Measurements from ENCODE around the gene RTL10. TPM values are rescaled to one million over a fixed set of nuclear protein-coding genes. Genes with fewer than 3 reads are reported as not detected.

Gene RTL10
- total and polyA plus RNA-seq, 2 of the 13 experiments (the other 11 are each of a cell fraction or from before 2014, with no cell fraction given), result 14.1 to 15.8 TPM

DNA sequence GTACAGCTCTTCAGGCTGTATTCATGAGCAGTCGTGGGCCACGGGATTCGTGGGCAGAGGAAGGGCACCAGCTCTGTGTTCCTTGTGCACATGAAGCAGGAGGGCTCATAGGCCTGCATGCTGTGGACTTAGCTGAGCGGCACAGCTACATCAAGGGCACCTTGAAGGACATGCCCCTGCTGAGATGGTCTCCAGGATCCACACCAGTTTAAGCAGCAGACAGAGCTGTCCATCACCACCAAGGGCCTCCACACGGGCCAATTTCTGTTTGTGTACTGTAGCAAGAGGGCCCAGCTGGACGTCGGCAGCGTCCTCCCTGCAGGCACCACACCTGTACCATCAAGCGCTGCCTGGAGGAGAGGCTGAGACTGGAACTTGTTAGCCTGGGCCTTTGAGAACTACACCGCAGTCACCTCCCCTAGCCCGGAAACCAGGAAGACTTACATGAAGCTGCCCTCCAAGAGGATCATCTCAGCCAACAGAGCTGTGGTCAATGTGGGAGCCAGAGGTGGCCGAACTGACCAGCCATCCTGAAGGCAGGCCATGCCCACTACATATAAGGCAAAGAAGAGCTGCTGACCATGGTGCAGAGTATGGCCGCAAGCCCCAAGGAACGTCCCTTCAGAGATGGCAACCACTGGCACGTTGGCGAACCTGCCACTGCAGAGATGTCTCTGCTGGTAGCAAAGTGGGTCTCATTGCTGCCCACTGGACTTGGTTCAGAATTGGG lies 32.7 kb upstream of the RTL10 start:
- Histone ChIP-seq H3K36me3 (replicated peaks in 1 of 2; ENCODE audit: control insufficient read depth in 1 of 2, insufficient read depth in 2 of 2, low read length in 2 of 2) (peaks cover 0 to 2% of the 10 kb centered on the region in 2 experiments; a peak in 1 of 5 replicates), H2AFZ (ENCODE audit: low read length) (no peak overlapping the region), H3K4me2 (ENCODE audit: low read depth, low read length) (no peak overlapping the region), H3K79me2 (ENCODE audit: insufficient read depth, low read length) (no peaks in the 10 kb centered on the region), H3K27ac (ENCODE audit: extremely low read length, insufficient read depth, low read length) (no peak overlapping the region), H3K27me3 (ENCODE audit: control insufficient read depth in 1 of 2, insufficient read depth in 2 of 2, low read length in 2 of 2) (no peaks in the 10 kb centered on the region), H3K4me1 (ENCODE audit: insufficient read depth, low read length) (peaks cover 23% of the 10 kb centered on the region), H3K9ac (ENCODE audit: insufficient read depth, low read depth, low read length) (no peak overlapping the region), H4K20me1 (ENCODE audit: insufficient read depth, low read length) (no peaks in the 10 kb centered on the region), H3K9me3 (ENCODE audit: low read length) (no peaks in the 10 kb centered on the region), H3K4me3 (replicated peaks in 1 of 3; ENCODE audit: insufficient read depth in 1 of 3, low read depth in 2 of 3, low read length in 3 of 3) (no peak overlapping the region)
- POLR2A ChIA-PET, result interaction anchor here (0.7 kb wide), 1 partner anchor 31 kb away, joined by 3 read pairs; no protein-coding TSS in a partner anchor
- TF ChIP-seq ZNF543 (CRISPR knock-in tag; IDR thresholded peaks at IDR 0.05) (no peak), ZNF329 (CRISPR knock-in tag; IDR thresholded peaks at IDR 0.05; ENCODE audit: low read depth) (no peak), ZNF776 (CRISPR knock-in tag; IDR thresholded peaks at IDR 0.05) (no peak), HOXD1 (CRISPR knock-in tag; IDR thresholded peaks at IDR 0.05) (no peak), MAFF (IDR thresholded peaks at IDR 0.05; ENCODE audit: low read depth, low read length) (no peak), XRCC5 (optimal IDR thresholded peaks at IDR 0.05; ENCODE audit: low read length) (no peak), MED1 (CRISPR knock-in tag; IDR thresholded peaks at IDR 0.05) (no peak)
- TF ChIP-seq, protein P1, sequence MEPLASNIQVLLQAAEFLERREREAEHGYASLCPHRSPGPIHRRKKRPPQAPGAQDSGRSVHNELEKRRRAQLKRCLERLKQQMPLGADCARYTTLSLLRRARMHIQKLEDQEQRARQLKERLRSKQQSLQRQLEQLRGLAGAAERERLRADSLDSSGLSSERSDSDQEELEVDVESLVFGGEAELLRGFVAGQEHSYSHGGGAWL (CRISPR knock-in tag; IDR thresholded peaks at IDR 0.05), result no peak
- TF ChIP-seq, protein P2, sequence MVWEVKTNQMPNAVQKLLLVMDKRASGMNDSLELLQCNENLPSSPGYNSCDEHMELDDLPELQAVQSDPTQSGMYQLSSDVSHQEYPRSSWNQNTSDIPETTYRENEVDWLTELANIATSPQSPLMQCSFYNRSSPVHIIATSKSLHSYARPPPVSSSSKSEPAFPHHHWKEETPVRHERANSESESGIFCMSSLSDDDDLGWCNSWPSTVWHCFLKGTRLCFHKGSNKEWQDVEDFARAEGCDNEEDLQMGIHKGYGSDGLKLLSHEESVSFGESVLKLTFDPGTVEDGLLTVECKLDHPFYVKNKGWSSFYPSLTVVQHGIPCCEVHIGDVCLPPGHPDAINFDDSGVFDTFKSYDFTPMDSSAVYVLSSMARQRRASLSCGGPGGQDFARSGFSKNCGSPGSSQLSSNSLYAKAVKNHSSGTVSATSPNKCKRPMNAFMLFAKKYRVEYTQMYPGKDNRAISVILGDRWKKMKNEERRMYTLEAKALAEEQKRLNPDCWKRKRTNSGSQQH (CRISPR knock-in tag; IDR thresholded peaks at IDR 0.05; ENCODE audit: low read depth), result no peak
- TF ChIP-seq, protein P3, sequence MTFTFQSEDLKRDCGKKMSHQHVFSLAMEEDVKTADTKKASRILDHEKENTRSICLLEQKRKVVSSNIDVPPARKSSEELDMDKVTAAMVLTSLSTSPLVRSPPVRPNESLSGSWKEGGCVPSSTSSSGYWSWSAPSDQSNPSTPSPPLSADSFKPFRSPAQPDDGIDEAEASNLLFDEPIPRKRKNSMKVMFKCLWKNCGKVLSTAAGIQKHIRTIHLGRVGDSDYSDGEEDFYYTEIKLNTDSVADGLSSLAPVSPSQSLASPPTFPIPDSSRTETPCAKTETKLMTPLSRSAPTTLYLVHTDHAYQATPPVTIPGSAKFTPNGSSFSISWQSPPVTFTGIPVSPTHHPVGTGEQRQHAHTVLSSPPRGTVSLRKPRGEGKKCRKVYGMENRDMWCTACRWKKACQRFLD (CRISPR knock-in tag; IDR thresholded peaks at IDR 0.05; ENCODE audit: borderline replicate concordance), result no peak
- intact Hi-C loops (cut with micrococcal nuclease; ENCODE audit: unreplicated experiment), result no loop called here
- CTCF ChIA-PET (ENCODE audit: low intra/inter-chr PET ratio, low total read pairs), result no interaction called here
- BruUV-seq (replicated peaks), result no TSS peak
- DNase-seq (ENCODE audit: low spot score) (no peak), ATAC-seq (no peak), FAIRE-seq (no peak)
- in situ Hi-C loops (cut with HindIII; ENCODE audit: extremely low pct_ligation_motif_present, low pct_unique_long_range_greater_than_20kb), result no loop called here
- 95% methylated on average over 10 of the region's 16 CpGs for WGBS (ENCODE audit: low lambda C conversion rate)

Data from HepG2 (cell line).